ENCODE measurements around the gene MFAP3L.

MFAP3L gene

GRCh38 chr4:170026253-170027021 is at the start of gene MFAP3L:
MFAP3L (minus strand) TSS chr4:170026395; CDS start chr4:170005877, 20,518 bp downstream.
- H3K4me3 ChIP-seq (ENCODE audit: low read depth, low read length) = peak within 1 kb of the TSS; percentile 68
- no peaks in the 10 kb centered on the region for H3K4me1 ChIP-seq (ENCODE audit: control insufficient read depth, insufficient read depth, low read length)
- ChIA-PET CTCF (interaction anchor here (0.5 to 2.4 kb wide), 2 partner anchors 59 to 216 kb away, joined by 4 to 10 read pairs; no protein-coding TSS in a partner anchor), POLR2A (interaction anchor here (0.5 to 1.4 kb wide), 7 partner anchors 12 to 413 kb away, joined by 3 to 8 read pairs (median 4); no protein-coding TSS in a partner anchor)
- peak within 1 kb of the TSS; percentile 78 for H3K27ac ChIP-seq (ENCODE audit: extremely low read depth, low read depth, low read length)
- no peaks in the 10 kb centered on the region for H3K36me3 ChIP-seq (ENCODE audit: control insufficient read depth in 2 of 2, insufficient read depth in 1 of 2, low read length in 2 of 2)
- H3K9me3 ChIP-seq (ENCODE audit: control insufficient read depth, insufficient read depth, low read depth, low read length) = no peaks in the 10 kb centered on the region
- no peak for TF ChIP-seq ZBTB48 (tag by site-specific recombination; IDR thresholded peaks at IDR 0.05)
- TF ChIP-seq HIC1 (tag by site-specific recombination; IDR thresholded peaks at IDR 0.05) = no peak
- peak; percentile 63; the same call in 1 of the 2 replicates for TF ChIP-seq ZBTB20 (tag by site-specific recombination; IDR thresholded peaks at IDR 0.05)
- TF ChIP-seq ZXDB (tag by site-specific recombination; IDR thresholded peaks at IDR 0.05) = peak; percentile 53; the same call in 1 of the 2 replicates
- peak; percentile 92 for TF ChIP-seq PATZ1 (tag by site-specific recombination; IDR thresholded peaks at IDR 0.05)
- TF ChIP-seq ZNF501 (tag by site-specific recombination; IDR thresholded peaks at IDR 0.05) = peak; percentile 80
- TF ChIP-seq ZNF2 (tag by site-specific recombination; IDR thresholded peaks at IDR 0.05) = no peak
- peak; percentile 52; the same call in 1 of the 2 replicates for TF ChIP-seq ZFP69B (tag by site-specific recombination; IDR thresholded peaks at IDR 0.05)
- TF ChIP-seq ZNF660 (tag by site-specific recombination; IDR thresholded peaks at IDR 0.05) = peak; percentile 65; the same call in 1 of the 2 replicates
- TF ChIP-seq ZNF561 (tag by site-specific recombination; IDR thresholded peaks at IDR 0.05; ENCODE audit: borderline replicate concordance) = peak; percentile 39; the same call in 1 of the 2 replicates
- TF ChIP-seq KLF8 (tag by site-specific recombination; IDR thresholded peaks at IDR 0.05) = peak; percentile 35; the same call in 1 of the 2 replicates
- TF ChIP-seq ZNF133 (tag by site-specific recombination; IDR thresholded peaks at IDR 0.05) = no peak
- peak; percentile 43; the same call in 1 of the 2 replicates for TF ChIP-seq KLF10 (tag by site-specific recombination; IDR thresholded peaks at IDR 0.05)
- TF ChIP-seq KLF16 (tag by site-specific recombination; IDR thresholded peaks at IDR 0.05) = no peak
- no peak for TF ChIP-seq ZSCAN18 (tag by site-specific recombination; IDR thresholded peaks at IDR 0.05)
- TF ChIP-seq ZNF580 (tag by site-specific recombination; IDR thresholded peaks at IDR 0.05) = peak; percentile 14; the same call in 1 of the 2 replicates
- 0 out of 2 replicates have a peak, but pooled peaks have one; percentile 44 for TF ChIP-seq ZBTB10 (tag by site-specific recombination; IDR thresholded peaks at IDR 0.05)
- TF ChIP-seq ZNF701 (tag by site-specific recombination; IDR thresholded peaks at IDR 0.05) = no peak
- no peak for TF ChIP-seq ZNF514 (tag by site-specific recombination; IDR thresholded peaks at IDR 0.05)
- TF ChIP-seq ZBTB8A (tag by site-specific recombination; IDR thresholded peaks at IDR 0.05) = peak; percentile 68
- peak; percentile 45 for TF ChIP-seq ZNF600 (tag by site-specific recombination; IDR thresholded peaks at IDR 0.05)
- no peak for TF ChIP-seq ZBTB1 (tag by site-specific recombination; IDR thresholded peaks at IDR 0.05)
- TF ChIP-seq ZNF677 (tag by site-specific recombination; IDR thresholded peaks at IDR 0.05) = 0 out of 2 replicates have a peak, but pooled peaks have one; percentile 50
- no peak for TF ChIP-seq BCL11B (tag by site-specific recombination; IDR thresholded peaks at IDR 0.05; ENCODE audit: low read depth)
- TF ChIP-seq ZNF37A (tag by site-specific recombination; IDR thresholded peaks at IDR 0.05) = no peak
- no peak for TF ChIP-seq ZBTB6 (tag by site-specific recombination; IDR thresholded peaks at IDR 0.05)
- TF ChIP-seq ZFHX2 (tag by site-specific recombination; conservative IDR thresholded peaks at IDR 0.05) = peak; percentile 20; the same call in 1 of the 2 replicates
- peak; percentile 35; the same call in 1 of the 2 replicates for TF ChIP-seq ZFP37 (tag by site-specific recombination; IDR thresholded peaks at IDR 0.05)

Data from HEK293 (cell line).